HUES64 (cell line): ENCODE data around the gene PAXX.

ENCODE experiments used
- H3K27ac ChIP-seq: 2 replicates; pipeline ENCODE4 v1.7.0; 2013; ENCODE audit warnings: low read depth, low read length, inconsistent platforms
- H3K27me3 ChIP-seq: 2 replicates; pipeline ENCODE4 v1.6.1; 2013; ENCODE audit warnings: mild to moderate bottlenecking, low read length; ENCODE audit not compliant: insufficient read depth
- H3K36me3 ChIP-seq: 2 replicates; pipeline ENCODE4 v1.6.1; 2013; ENCODE audit warnings: mild to moderate bottlenecking, low read length; ENCODE audit not compliant: insufficient read depth
- H3K4me1 ChIP-seq: 2 replicates; pipeline ENCODE4 v1.6.1; 2013; ENCODE audit warnings: mild to moderate bottlenecking, low read length, moderate library complexity; ENCODE audit not compliant: insufficient read depth
- H3K4me3 ChIP-seq: 2 replicates; pipeline ENCODE4 v1.5.1; 2013; ENCODE audit warnings: mild to moderate bottlenecking, low read length, moderate library complexity
- H3K9ac ChIP-seq: 2 replicates; pipeline ENCODE4 v1.6.1; 2013; ENCODE audit warnings: mild to moderate bottlenecking, low read depth, low read length
- H3K9me3 ChIP-seq: 2 replicates; pipeline ENCODE4 v1.6.1; 2013; ENCODE audit warnings: low read depth, low read length; ENCODE audit not compliant: insufficient read depth
- WGBS: fragments of 150-250, 120-280 bp; methylation state at CpG from one replicate; pipeline ENCODE4 v1.1.7; 2013; ENCODE audit warnings: missing lambda C conversion rate; 5-methylcytosine and 5-hydroxymethylcytosine counted together

The PAXX gene

GRCh38 chr9:137041124-137041523 is 48.9 kb downstream of the PAXX start:
- Histone ChIP-seq H3K27me3 (peaks cover 20% of the 10 kb centered on the region), H3K4me1 (peaks cover 3% of the 10 kb centered on the region; the same call in 1 of the 2 replicates), H3K27ac (no peak overlapping the region), H3K9me3 (no peaks in the 10 kb centered on the region), H3K36me3 (peaks cover 11% of the 10 kb centered on the region; the same call in 1 of the 2 replicates), H3K4me3 (no peak overlapping the region), H3K9ac (no peak overlapping the region)
- WGBS, result 75% methylated on average over 15 of the region's 16 CpGs

- peaks cover 11% of the 10 kb centered on the region; the same call in 1 of the 2 replicates for H3K36me3 ChIP-seq
- H3K9me3 ChIP-seq, result no peaks in the 10 kb centered on the region
- H3K27ac ChIP-seq, result no peak overlapping the region
- peaks cover 3% of the 10 kb centered on the region; the same call in 1 of the 2 replicates for H3K4me1 ChIP-seq
- H3K27me3 ChIP-seq, result peaks cover 39% of the 10 kb centered on the region
- WGBS, result 91% methylated on average over 36 of the region's 36 CpGs
- H3K9ac ChIP-seq, result no peak overlapping the region
- no peak overlapping the region for H3K4me3 ChIP-seq
Observed at GRCh38 chr9:137042751-137043727, 50.8 kb downstream of the PAXX start.
